HG03045 (cell line): ENCODE data around the gene FIBCD1.

Experiments used
- ATAC-seq: cut with Tn5 transposase; IDR thresholded peaks from one replicate; pipeline ENCODE4 v1.9.1; 2021; ENCODE audit warnings: mild to moderate bottlenecking, moderate library complexity; ENCODE audit not compliant: unreplicated experiment

Gene FIBCD1

GRCh38 chr9:130923611-130924447 is 15.2 kb downstream of the FIBCD1 start:
- ATAC-seq = no peak

GRCh38 chr9:130922893-130923610 is 16.0 kb downstream of the FIBCD1 start:
- ATAC-seq = no peak

- no peak for ATAC-seq
These were observed 16.8 kb downstream of the FIBCD1 start for GRCh38 chr9:130921989-130922892.

- ATAC-seq = no peak
These were observed 17.6 kb downstream of the FIBCD1 start for GRCh38 chr9:130921300-130921988.

- no peak for ATAC-seq
These were observed 18.2 kb downstream of the FIBCD1 start for GRCh38 chr9:130920762-130921299.

GRCh38 chr9:130920233-130920632 is 18.8 kb downstream of the FIBCD1 start:
- no peak for ATAC-seq

- no peak for ATAC-seq
These were observed 19.4 kb downstream of the FIBCD1 start for GRCh38 chr9:130919559-130920145.

- ATAC-seq = no peak
These were observed 20.1 kb downstream of the FIBCD1 start for GRCh38 chr9:130918826-130919558.

GRCh38 chr9:130918101-130918825 is 20.8 kb downstream of the FIBCD1 start:
- no peak for ATAC-seq

- ATAC-seq = no peak
These were observed 21.7 kb downstream of the FIBCD1 start for GRCh38 chr9:130917168-130917960.

GRCh38 chr9:130915096-130915447 is 24.0 kb downstream of the FIBCD1 start:
- ATAC-seq = no peak

- ATAC-seq = no peak
These were observed 24.5 kb downstream of the FIBCD1 start for GRCh38 chr9:130914417-130915095.

GRCh38 chr9:130913599-130914416 is 25.2 kb downstream of the FIBCD1 start:
- ATAC-seq = no peak

- no peak for ATAC-seq
These were observed 26.0 kb downstream of the FIBCD1 start for GRCh38 chr9:130912932-130913598.

- no peak for ATAC-seq
These were observed 27.6 kb downstream of the FIBCD1 start for GRCh38 chr9:130911254-130912049.
